ENCODE measurements around the gene ZNF479. TPM values are rescaled to one million over a fixed set of nuclear protein-coding genes. Genes with fewer than 3 reads are reported as not detected.
"Not testable (repeated sequence)": the region's sequence is repeated elsewhere in the genome, so short reads cannot be mapped to it uniquely, and the experiment has no call there.

The ZNF479 gene
- not detected for total RNA-seq
- polyA plus RNA-seq (2013, experiment 1 of 2): not detected
- not detected for polyA plus RNA-seq (2013, experiment 2 of 2)
- long read RNA-seq, experiment 1: 0 reads
- long read RNA-seq, experiment 2: 0 reads
- long read RNA-seq, experiment 3: 0 reads
- long read RNA-seq, experiment 4: 0 reads

DNA sequence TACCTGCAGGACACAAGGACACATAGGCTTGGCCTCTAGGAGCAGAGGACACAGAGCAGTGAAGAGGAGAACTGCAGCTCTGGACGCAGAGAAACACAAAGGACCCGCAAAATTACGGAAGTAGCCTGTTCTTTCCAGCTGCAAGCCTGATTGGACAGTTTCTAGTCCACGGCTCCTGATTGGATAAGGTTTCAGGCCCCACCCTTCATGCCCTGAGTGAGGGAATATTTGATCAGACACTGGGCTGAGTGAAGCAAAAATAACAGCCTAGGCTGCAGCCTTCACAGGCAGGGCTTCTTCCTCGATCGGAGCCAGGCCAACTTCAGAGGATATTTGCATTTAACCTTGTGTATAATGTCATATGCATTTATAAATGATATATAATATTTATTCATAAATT is at the start of gene ZNF479:
TSS of gene ZNF479 (minus strand) at position 101 of the 400 bp plus-strand sequence. CDS start 112 bp downstream, outside the sequence.
- not testable (repeated sequence) for H3K9ac ChIP-seq (ENCODE audit: extremely low read depth, low read length, poor library complexity, severe bottlenecking); H3K4me1 ChIP-seq (ENCODE audit: control insufficient read depth, insufficient read depth, low read length); H3K4me3 ChIP-seq (ENCODE audit: low read length); H3K27me3 ChIP-seq (ENCODE audit: control insufficient read depth, insufficient read depth, low read length, poor library complexity, severe bottlenecking); H3K27ac ChIP-seq (ENCODE audit: low read depth, low read length); H3K27me3 Mint-ChIP-seq (ENCODE audit: insufficient read depth); H3K27ac Mint-ChIP-seq; H3K36me3 ChIP-seq (ENCODE audit: control insufficient read depth, insufficient read depth, low read length); DNase-seq; H3K36me3 Mint-ChIP-seq (ENCODE audit: low read depth); H3K4me1 Mint-ChIP-seq; H3K4me3 Mint-ChIP-seq
- WGBS, 2 experiments (ENCODE audit: insufficient coverage in 1 of 2, insufficient read length in 1 of 2): 82 to 94% methylated on average over 4 to 6 of the region's 6 CpGs
- H3K9me3 ChIP-seq (ENCODE audit: control insufficient read depth, low read length): peaks cover 51% of the 10 kb centered on the region
- peaks cover 88% of the 10 kb centered on the region for H3K9me3 Mint-ChIP-seq

GRCh38 chr7:57182031-57182430 is 49.8 kb upstream of the ZNF479 start:
- peaks cover 54% of the 10 kb centered on the region for H3K9me3 ChIP-seq (ENCODE audit: control insufficient read depth, low read length)
- no peaks in the 10 kb centered on the region for H3K4me1 Mint-ChIP-seq
- H3K4me3 Mint-ChIP-seq: no peak overlapping the region
- no peaks in the 10 kb centered on the region for H3K36me3 Mint-ChIP-seq (ENCODE audit: low read depth)
- no peak overlapping the region for H3K27ac Mint-ChIP-seq
- no peak overlapping the region for H3K4me3 ChIP-seq (ENCODE audit: low read length)
- DNase-seq: no peak
- no peaks in the 10 kb centered on the region for H3K27me3 ChIP-seq (ENCODE audit: control insufficient read depth, insufficient read depth, low read length, poor library complexity, severe bottlenecking)
- WGBS, 2 experiments (ENCODE audit: insufficient coverage in 1 of 2, insufficient read length in 1 of 2): 69 to 81% methylated on average over 3 to 4 of the region's 4 CpGs
- no peaks in the 10 kb centered on the region for H3K27me3 Mint-ChIP-seq (ENCODE audit: insufficient read depth)
- H3K9me3 Mint-ChIP-seq: peaks cover 61% of the 10 kb centered on the region
- H3K36me3 ChIP-seq (ENCODE audit: control insufficient read depth, insufficient read depth, low read length): no peaks in the 10 kb centered on the region
- no peak overlapping the region for H3K9ac ChIP-seq (ENCODE audit: extremely low read depth, low read length, poor library complexity, severe bottlenecking)
- no peak overlapping the region for H3K27ac ChIP-seq (ENCODE audit: low read depth, low read length)
- H3K4me1 ChIP-seq (ENCODE audit: control insufficient read depth, insufficient read depth, low read length): no peaks in the 10 kb centered on the region
- TF ChIP-seq, protein P1, sequence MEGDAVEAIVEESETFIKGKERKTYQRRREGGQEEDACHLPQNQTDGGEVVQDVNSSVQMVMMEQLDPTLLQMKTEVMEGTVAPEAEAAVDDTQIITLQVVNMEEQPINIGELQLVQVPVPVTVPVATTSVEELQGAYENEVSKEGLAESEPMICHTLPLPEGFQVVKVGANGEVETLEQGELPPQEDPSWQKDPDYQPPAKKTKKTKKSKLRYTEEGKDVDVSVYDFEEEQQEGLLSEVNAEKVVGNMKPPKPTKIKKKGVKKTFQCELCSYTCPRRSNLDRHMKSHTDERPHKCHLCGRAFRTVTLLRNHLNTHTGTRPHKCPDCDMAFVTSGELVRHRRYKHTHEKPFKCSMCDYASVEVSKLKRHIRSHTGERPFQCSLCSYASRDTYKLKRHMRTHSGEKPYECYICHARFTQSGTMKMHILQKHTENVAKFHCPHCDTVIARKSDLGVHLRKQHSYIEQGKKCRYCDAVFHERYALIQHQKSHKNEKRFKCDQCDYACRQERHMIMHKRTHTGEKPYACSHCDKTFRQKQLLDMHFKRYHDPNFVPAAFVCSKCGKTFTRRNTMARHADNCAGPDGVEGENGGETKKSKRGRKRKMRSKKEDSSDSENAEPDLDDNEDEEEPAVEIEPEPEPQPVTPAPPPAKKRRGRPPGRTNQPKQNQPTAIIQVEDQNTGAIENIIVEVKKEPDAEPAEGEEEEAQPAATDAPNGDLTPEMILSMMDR (conservative IDR thresholded peaks at IDR 0.05): no peak

DNA sequence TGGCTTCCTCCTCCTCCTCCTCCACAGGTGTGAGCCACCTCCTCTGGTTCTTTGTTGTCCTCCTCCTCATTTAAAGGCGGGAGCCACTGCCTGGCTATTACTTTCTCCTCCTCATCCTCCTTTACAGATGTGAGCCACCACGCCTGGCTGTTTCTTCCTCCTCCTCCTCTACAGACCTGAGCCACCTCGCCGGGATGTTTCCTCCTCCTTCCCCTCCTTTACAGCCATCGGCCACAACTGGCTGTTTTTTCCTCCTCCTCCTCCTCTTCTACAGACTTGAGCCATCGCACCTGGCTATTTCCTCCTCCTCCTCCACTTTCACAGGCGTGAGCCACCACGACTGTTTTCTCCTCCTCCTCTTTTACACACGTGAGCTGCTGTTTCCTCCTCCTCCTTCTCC is 49.0 kb upstream of the ZNF479 start:
- Mint-ChIP-seq H3K27me3 (ENCODE audit: insufficient read depth) (no peaks in the 10 kb centered on the region), H3K4me3 (no peak overlapping the region), H3K27ac (no peak overlapping the region), H3K36me3 (ENCODE audit: low read depth) (no peaks in the 10 kb centered on the region), H3K9me3 (peaks cover 65% of the 10 kb centered on the region), H3K4me1 (no peaks in the 10 kb centered on the region)
- H3K9ac ChIP-seq (ENCODE audit: extremely low read depth, low read length, poor library complexity, severe bottlenecking): no peak overlapping the region
- no peaks in the 10 kb centered on the region for H3K36me3 ChIP-seq (ENCODE audit: control insufficient read depth, insufficient read depth, low read length)
- no peak overlapping the region for H3K4me3 ChIP-seq (ENCODE audit: low read length)
- no peak overlapping the region for H3K27ac ChIP-seq (ENCODE audit: low read depth, low read length)
- H3K9me3 ChIP-seq (ENCODE audit: control insufficient read depth, low read length): peaks cover 58% of the 10 kb centered on the region
- DNase-seq: no peak
- WGBS, 2 experiments (ENCODE audit: insufficient coverage in 1 of 2, insufficient read length in 1 of 2): 73 to 75% methylated on average over 8 to 9 of the region's 9 CpGs
- no peaks in the 10 kb centered on the region for H3K27me3 ChIP-seq (ENCODE audit: control insufficient read depth, insufficient read depth, low read length, poor library complexity, severe bottlenecking)
- TF ChIP-seq, protein P1 (conservative IDR thresholded peaks at IDR 0.05): no peak
- no peaks in the 10 kb centered on the region for H3K4me1 ChIP-seq (ENCODE audit: control insufficient read depth, insufficient read depth, low read length)
